Kidney (tissue), 14 donors: ENCODE data around the gene PLCH2. TPM values are rescaled to one million over a fixed set of nuclear protein-coding genes. Genes with fewer than 3 reads are reported as not detected.
"Not testable (repeated sequence)": the region's sequence is repeated elsewhere in the genome, so short reads cannot be mapped to it uniquely, and the experiment has no call there.

Experiments
- DNase-seq, 5 donors: peaks; one replicate each; pipeline ENCODE4 v3.0.0-alpha.2; 2013 to 2020
- FAIRE-seq: peaks from 2 replicates; lab custom pipeline; 2012; peaks lifted over from hg19 to GRCh38; lab: Jason Lieb, UNC
- H3K27ac ChIP-seq, 2 donors: one replicate each; pipeline ENCODE4 v1.7.0; 2013; ENCODE audit warnings: low read depth in 2 of 2, low read length in 2 of 2, inconsistent platforms in 1 of 2
- H3K27me3 ChIP-seq: one replicate; pipeline ENCODE4 v1.7.1; 2013; ENCODE audit warnings: low read length, inconsistent platforms; ENCODE audit not compliant: control insufficient read depth, insufficient read depth
- H3K36me3 ChIP-seq, 3 donors: one replicate each; pipeline versions ENCODE4 v1.7.0 to v1.7.1; 2013; ENCODE audit warnings: low read length in 3 of 3, control low read depth in 1 of 3, inconsistent platforms in 1 of 3; ENCODE audit not compliant: insufficient read depth in 3 of 3, control insufficient read depth in 2 of 3
- H3K4me1 ChIP-seq, 3 donors: one replicate each; pipeline versions ENCODE4 v1.7.0 to v1.7.1; 2013; ENCODE audit warnings: low read length in 3 of 3, inconsistent platforms in 1 of 3, low read depth in 1 of 3; ENCODE audit not compliant: control insufficient read depth in 2 of 3, insufficient read depth in 2 of 3
- H3K4me3 ChIP-seq, 3 donors: one replicate each; pipeline versions ENCODE4 v1.7.0 to v1.8.1; 2013; ENCODE audit warnings: low read length in 3 of 3, control low read depth in 1 of 3, inconsistent platforms in 1 of 3
- H3K9ac ChIP-seq, 3 donors: one replicate each; pipeline versions ENCODE4 v1.7.0 to v1.7.1; 2013; ENCODE audit warnings: low read length in 3 of 3, control low read depth in 1 of 3, inconsistent platforms in 1 of 3
- H3K9me3 ChIP-seq, 3 donors: one replicate each; pipeline versions ENCODE4 v1.7.0 to v1.7.1; 2013; ENCODE audit warnings: low read length in 3 of 3, control low read depth in 1 of 3, inconsistent platforms in 1 of 3; ENCODE audit not compliant: control insufficient read depth in 2 of 3, insufficient read depth in 1 of 3
- CTCF ChIP-seq: IDR thresholded peaks from 3 replicates; pipeline ENCODE4 v1.5.1; 2012; ENCODE audit warnings: mild to moderate bottlenecking, moderate library complexity, borderline replicate concordance; ENCODE audit not compliant: insufficient read depth; ENCODE audit errors: extremely low read depth
- intact Hi-C: fragments of 100-400 bp; cut with DNase I; formaldehyde crosslinking; loops from one replicate; pipeline ENCODE4 v1.11.1; 2022
- polyA plus RNA-seq: library from polyadenylated mRNA; stranded (reverse); fragments of 350-450 nt; fragmentation: Illumina TruSeq; extraction: RNeasy Lipid Tissue Mini Kit (QIAGEN cat#74804); gene quantifications from one replicate; pipeline ENCODE4 v1.2.3, GENCODE V29; 2014; ENCODE audit warnings: low read depth, low replicate concordance; ENCODE audit not compliant: insufficient read depth
- total RNA-seq: library from RNA; stranded (reverse); fragmentation: NEBNext Ultra II Directional; extraction: Animal tissue kit (Norgen Biotek cat#: 25700); gene quantifications from one replicate; pipeline ENCODE4 v1.2.1, GENCODE V29; 2021
- donor health status: control.
- donor health status: control.
- donor health status: control.
- donor health status: control.
- donor health status: control.
- donor health status: DM: yes; HTN: yes; CAD: no.
- donor health status: Normal renal cell carcinoma (clear cell type).

Gene PLCH2
- total and polyA plus RNA-seq, 2 donors from 2014 or later = 7.4 to 8.7 TPM

DNA sequence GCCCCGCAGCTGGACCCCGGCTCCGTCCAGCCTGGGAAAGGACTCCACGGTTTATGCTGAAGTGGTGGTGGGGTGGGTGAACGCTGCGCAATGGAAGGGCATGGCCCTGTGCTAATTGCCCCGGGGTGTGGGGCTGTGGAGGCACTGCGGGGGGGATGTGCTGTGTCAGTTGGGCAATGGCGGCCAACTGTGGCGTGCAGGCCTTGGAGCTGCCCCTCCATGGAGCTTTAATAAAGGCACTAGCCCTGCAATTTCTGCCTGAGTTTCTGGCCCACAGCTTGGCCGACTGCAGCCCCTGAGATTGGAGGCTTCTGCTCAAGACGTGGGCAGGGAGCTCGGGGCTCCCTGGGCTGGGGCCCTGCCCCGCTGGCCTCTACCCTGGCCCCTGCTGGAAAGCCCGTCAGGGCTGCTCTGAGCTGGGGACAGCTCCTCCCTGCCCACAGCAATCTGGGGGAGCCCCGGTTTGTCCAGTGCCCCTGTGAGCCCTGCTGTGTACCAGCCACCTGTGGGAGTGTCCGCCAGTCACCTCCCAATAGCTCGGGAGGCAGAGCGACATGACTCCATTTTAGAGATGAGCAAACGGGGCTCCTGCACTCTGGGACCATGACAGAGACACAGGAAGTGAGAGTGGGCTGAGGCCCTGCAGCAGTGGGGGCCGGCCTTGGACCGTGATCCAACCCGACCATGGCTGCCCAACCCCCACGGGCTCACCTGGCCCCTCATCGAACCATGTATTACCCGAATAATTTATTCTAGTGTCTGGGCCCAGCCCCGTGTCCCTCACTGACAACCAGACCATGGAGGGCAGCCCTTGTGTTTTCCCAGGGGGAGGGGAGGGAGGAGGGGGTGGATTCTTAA is 71.3 kb downstream of the PLCH2 start:
- Histone ChIP-seq H3K9me3 (no peaks in the 10 kb centered on the region), H3K27ac (peak overlapping the region; percentile 91 to 99), H3K36me3 (no peaks in the 10 kb centered on the region), H3K27me3 (no peaks in the 10 kb centered on the region), H3K4me1 (peaks cover 0 to 38% (median 18%) of the 10 kb centered on the region in 3 donors), H3K9ac (peak overlapping the region in 2 of 3 donors; percentile 8 to 41), H3K4me3 (peak overlapping the region in 2 of 3 donors; percentile 28 to 61)
- FAIRE-seq = no peak
- no peak for TF ChIP-seq CTCF
- DNase-seq = peak in 1 of 5 donors; percentile 81
- intact Hi-C loops = loop anchor here (10.0 kb wide), 1 partner anchor 133 kb away; the partner anchor contains the start of gene PEX10

GRCh38 chr1:2548068-2548589 is 72.0 kb downstream of the PLCH2 start:
- TF ChIP-seq CTCF = peak; percentile 94
- DNase-seq = peak; percentile 86 to 95 (median 89)
- H3K4me1 ChIP-seq = peaks cover 0 to 38% (median 18%) of the 10 kb centered on the region in 3 donors
- H3K9me3 ChIP-seq = no peaks in the 10 kb centered on the region
- H3K36me3 ChIP-seq = no peaks in the 10 kb centered on the region
- no peak for FAIRE-seq
- H3K27me3 ChIP-seq = no peaks in the 10 kb centered on the region
- intact Hi-C loops = loop anchor here (10.0 kb wide), 1 partner anchor 133 kb away; the partner anchor contains the start of gene PEX10
- peak overlapping the region in 2 of 3 donors; percentile 41 to 65 for H3K9ac ChIP-seq
- peak overlapping the region in 2 of 3 donors; percentile 50 to 61 for H3K4me3 ChIP-seq
- peak overlapping the region; percentile 91 to 99 for H3K27ac ChIP-seq

DNA sequence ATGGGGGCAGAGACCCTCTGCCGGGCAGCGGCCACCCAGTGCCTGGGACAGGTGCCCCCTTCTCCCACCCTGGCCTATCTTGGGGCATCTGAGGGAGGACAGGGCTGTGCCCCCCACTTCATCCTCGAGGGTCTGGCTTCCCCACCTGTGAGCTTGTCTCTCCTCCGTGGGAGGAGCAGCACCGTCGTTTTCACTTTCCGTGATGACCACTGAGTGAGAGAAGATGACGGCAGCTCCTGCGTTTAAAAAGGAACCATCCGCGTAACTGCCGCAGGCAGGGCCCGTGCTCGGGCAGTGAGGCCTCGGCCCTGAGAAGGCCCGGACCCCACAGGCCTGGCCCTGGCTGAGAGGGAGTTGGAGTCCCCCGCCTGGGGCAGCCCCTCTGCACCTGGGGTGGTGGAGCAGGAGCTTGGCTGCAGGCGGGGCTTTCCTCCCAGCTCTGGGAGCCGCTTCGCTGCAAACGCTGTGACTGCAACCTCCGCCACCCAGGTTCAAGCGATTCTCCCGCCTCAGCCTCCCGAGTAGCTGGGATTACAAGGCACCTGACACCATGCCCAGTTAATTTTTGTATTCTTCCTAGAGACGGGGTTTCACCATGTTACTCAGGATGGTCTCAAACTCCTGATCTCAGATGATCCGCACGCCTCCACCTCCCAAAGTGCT is 73.4 kb downstream of the PLCH2 start:
- Histone ChIP-seq H3K4me1 (peaks cover 0 to 32% (median 18%) of the 10 kb centered on the region in 3 donors), H3K4me3 (peak overlapping the region in 1 of 3 donors; percentile 61), H3K27ac (peak overlapping the region; percentile 91 to 99), H3K9ac (peak overlapping the region in 2 of 3 donors; percentile 41 to 77)
- not testable (repeated sequence) for H3K36me3 ChIP-seq, H3K9me3 ChIP-seq, H3K27me3 ChIP-seq, FAIRE-seq, DNase-seq
- intact Hi-C loops = loop anchor here (10.0 kb wide), 1 partner anchor 135 kb away; the partner anchor contains the start of gene PEX10

- H3K9ac ChIP-seq, H3K27ac ChIP-seq, H3K27me3 ChIP-seq, H3K4me3 ChIP-seq, H3K36me3 ChIP-seq, intact Hi-C loops, H3K9me3 ChIP-seq, FAIRE-seq, DNase-seq: not testable (repeated sequence)
- H3K4me1 ChIP-seq = peaks cover 0 to 28% (median 23%) of the 10 kb centered on the region in 3 donors
Measured at GRCh38 chr1:2550309-2550861, 74.3 kb downstream of the PLCH2 start.

DNA sequence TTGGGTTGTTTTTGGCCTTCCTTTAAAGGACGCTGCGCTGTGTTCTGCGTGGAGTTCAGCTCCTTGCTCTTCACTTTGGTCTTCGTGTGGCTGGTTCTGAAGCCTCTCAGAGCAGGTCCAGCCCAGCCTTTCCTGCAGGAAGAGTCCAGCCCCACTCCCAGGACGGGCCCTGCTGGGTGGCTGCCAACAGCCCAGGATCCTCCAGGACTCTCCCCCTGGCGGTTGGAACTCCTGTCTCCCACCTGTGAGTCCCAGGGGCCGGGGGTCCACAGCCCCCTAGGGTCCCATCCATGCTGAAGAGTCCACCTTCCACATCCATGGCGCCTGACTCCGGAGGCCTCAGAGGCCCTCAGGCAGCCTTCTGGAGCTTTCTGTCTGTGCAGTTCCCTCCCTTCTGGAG is 75.5 kb downstream of the PLCH2 start:
- H3K27me3 ChIP-seq, H3K9ac ChIP-seq, H3K27ac ChIP-seq, DNase-seq, FAIRE-seq, H3K9me3 ChIP-seq, H3K36me3 ChIP-seq, intact Hi-C loops, H3K4me3 ChIP-seq: not testable (repeated sequence)
- H3K4me1 ChIP-seq = peaks cover 0 to 30% (median 27%) of the 10 kb centered on the region in 3 donors
